GM10266 (cell line): ENCODE results near the gene LAYN.
A peak's percentile ranks its signal among the peaks of the same experiment; 100 is the strongest.

ENCODE experiments used
- DNase-seq: peaks from one replicate; pipeline ENCODE4 v3.0.0; 2012; ENCODE audit errors: extremely low spot score
- CTCF ChIP-seq: IDR thresholded peaks from 2 replicates; pipeline ENCODE4 v1.5.1; 2012; ENCODE audit warnings: mild to moderate bottlenecking, low read depth; ENCODE audit not compliant: control insufficient read depth, insufficient read depth; ENCODE audit errors: missing control alignments

LAYN gene

GRCh38 chr11:111531136-111531535 lies 9.4 kb upstream of the LAYN start:
- DNase-seq = no peak
- TF ChIP-seq CTCF = no peak

GRCh38 chr11:111531687-111532364 lies 8.7 kb upstream of the LAYN start:
- DNase-seq = peak; percentile 72
- TF ChIP-seq CTCF = no peak

- no peak for TF ChIP-seq CTCF
- DNase-seq = no peak
Measured at GRCh38 chr11:111532365-111532709, 8.2 kb upstream of the LAYN start.

- no peak for TF ChIP-seq CTCF
Measured at GRCh38 chr11:111535281-111535680, 5.2 kb upstream of the LAYN start.

GRCh38 chr11:111537336-111537860 lies 3.1 kb upstream of the LAYN start:
- no peak for TF ChIP-seq CTCF
- no peak for DNase-seq

More at GRCh38 chr11:111535281-111535680, 5.2 kb upstream of the LAYN start:
- no peak for DNase-seq

- DNase-seq = no peak
Measured at GRCh38 chr11:111538407-111539114, 2.0 kb upstream of the LAYN start.

More at GRCh38 chr11:111538407-111539114, 2.0 kb upstream of the LAYN start:
- no peak for TF ChIP-seq CTCF
